Tongue (tissue), 3 donors: Measurements from ENCODE around the gene ZNF729. TPM values are rescaled to one million over a fixed set of nuclear protein-coding genes. Genes with fewer than 3 reads are reported as not detected.
"Not testable (repeated sequence)": the region's sequence is repeated elsewhere in the genome, so short reads cannot be mapped to it uniquely, and the experiment has no call there.

Source experiments
- DNase-seq: peaks from one replicate; pipeline ENCODE4 v3.0.0-alpha.2; 2015
- small RNA-seq: library from RNA; depleted of rRNA; stranded (forward); fragments of <200 nt; gene quantifications from one replicate; pipeline ENCODE3, GENCODE V24; 2014; ENCODE audit warnings: low replicate concordance
- total RNA-seq: library from RNA; depleted of rRNA; stranded (reverse); fragments of >200 nt; gene quantifications from one replicate; pipeline ENCODE4 v1.2.3, GENCODE V29; 2014

The ZNF729 gene
- 0.10 TPM for total RNA-seq

GRCh38 chr19:22286151-22286810 lies at the start of gene ZNF729:
TSS of gene ZNF729 (plus strand) at chr19:22286441. CDS start at chr19:22286526, 85 bp downstream.
- DNase-seq = peak; percentile 65

GRCh38 chr19:22256856-22257255 lies 29.4 kb upstream of the ZNF729 start:
- DNase-seq = no peak

- DNase-seq = no peak
These were observed 28.9 kb upstream of the ZNF729 start for GRCh38 chr19:22257381-22257780.

DNA sequence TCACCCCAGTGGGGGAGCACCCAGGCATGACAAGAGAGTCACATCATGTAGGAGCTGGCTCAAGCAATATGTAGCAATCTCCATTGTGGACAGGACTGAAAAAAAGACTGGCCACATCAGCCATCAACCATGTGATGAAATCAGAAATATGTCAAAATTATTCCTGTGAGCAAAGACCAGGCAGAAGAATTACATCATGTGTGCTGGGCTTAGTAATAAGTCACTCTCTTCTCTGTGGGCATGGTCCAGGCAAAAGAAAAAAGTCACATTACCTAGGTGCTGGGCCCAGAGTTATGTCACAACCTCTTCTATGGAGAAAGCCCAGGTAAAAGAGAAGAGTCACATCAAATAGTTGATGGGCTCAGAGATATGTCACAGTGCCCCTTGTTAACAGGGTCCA lies 28.3 kb upstream of the ZNF729 start:
- DNase-seq = no peak

GRCh38 chr19:22260499-22260898 lies 25.7 kb upstream of the ZNF729 start:
- DNase-seq = no peak

DNA sequence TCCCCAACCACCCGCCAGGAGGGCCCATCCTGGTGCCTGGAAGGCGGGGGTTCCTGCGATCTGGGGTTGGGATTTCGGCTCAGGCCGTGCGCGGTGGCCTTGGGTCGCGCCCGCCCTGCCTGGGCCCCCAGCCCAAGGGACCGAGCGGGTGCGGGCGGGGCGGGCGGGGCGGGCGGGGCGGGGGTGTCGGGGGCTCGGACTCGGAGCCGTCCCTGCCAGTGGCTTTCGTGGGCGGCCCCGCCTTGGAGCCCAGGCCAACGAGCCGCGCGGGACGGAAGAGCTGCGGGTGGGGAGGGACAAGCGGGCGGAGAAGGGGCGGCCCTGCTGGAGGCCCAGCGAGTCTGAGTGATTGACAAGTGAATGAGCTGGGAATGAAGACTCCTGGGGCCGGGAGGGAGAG lies 24.6 kb upstream of the ZNF729 start:
- DNase-seq = no peak

DNA sequence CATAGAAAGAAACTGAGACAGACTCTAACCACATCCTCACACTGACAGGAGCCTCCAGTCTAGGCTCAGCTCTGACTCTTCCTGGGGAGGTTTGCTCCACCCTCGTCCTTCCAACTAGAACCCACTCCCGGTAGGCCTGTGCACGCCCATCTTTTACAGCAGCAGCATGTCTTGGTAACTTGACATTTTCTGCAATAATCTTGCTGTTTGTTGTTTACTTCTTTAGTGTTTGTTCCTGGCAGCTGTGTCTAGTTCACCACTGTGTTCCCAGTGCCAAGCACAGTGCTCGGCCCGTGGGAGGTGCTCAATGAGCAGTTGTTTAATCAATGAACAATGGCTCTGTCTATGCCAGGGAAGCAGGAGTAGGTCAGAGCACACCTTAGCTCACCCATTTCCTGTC lies 23.1 kb upstream of the ZNF729 start:
- no peak for DNase-seq

DNA sequence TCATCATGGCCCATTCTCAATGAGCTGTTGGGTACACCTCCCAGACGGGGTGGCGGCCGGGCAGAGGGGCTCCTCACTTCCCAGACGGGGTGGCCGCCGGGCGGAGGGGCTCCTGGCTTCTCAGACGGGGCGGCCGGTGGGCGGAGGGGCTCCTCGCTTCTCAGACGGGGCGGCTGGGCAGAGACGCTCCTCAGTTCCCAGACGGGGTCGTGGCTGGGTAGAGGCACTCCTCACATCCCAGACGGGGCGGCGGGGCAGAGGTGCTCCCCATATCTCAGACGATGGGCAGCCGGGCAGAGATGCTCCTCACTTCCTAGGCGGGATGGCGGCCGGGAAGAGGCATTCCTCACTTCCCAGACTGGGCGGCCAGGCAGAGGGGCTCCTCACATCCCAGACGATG lies 35.3 kb downstream of the ZNF729 start:
- not testable (repeated sequence) for DNase-seq

DNA sequence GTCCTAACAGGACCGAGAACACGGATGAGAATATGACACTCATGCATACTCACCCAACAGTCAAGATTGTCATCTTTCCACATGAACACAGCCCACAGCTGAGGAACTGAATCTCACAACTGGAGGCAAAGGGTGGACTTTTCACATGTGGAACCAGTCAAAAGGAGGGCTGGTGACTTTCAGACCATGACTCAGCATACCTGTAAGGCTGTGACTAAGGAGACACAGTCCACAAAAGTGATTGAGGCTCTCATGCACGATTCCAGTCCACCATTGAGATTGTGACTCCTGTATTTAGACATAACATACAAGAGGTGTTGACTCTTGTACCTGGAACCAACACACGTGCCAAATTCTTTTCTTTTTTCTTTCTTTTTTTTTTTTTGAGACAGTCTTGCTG lies 40.0 kb downstream of the ZNF729 start:
- DNase-seq = no peak

GRCh38 chr19:22327321-22327720 lies 41.1 kb downstream of the ZNF729 start:
- no peak for DNase-seq

- no peak for DNase-seq
These were observed 45.3 kb downstream of the ZNF729 start for GRCh38 chr19:22331521-22331920.

GRCh38 chr19:22332924-22333323 lies 46.7 kb downstream of the ZNF729 start:
- no peak for DNase-seq

DNA sequence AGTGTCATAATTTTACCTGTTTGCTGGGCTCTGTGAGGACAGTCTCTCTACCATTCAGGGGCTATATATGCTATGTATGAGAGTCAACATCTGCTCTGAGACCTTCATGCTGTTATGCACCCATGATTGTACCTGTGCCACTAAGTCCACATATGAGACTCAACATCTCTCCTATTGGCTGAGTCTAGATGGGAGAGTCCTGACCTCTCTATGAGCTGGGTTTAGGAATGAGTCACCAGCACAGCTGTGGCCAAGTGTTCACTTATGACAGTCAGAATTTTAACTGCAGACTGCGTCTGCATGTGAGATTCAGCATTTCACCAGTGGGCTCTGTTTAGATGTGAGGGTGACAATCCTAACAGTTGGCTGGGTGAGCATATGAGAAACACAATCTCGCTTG lies 49.5 kb downstream of the ZNF729 start:
- DNase-seq = no peak

GRCh38 chr19:22354665-22355064 lies 68.4 kb downstream of the ZNF729 start:
- DNase-seq = no peak

Small RNA genes within 50 kb of the gene (small RNA-seq; reads per million reads assigned to genes)
- not detected for gene AC011494.1

Other genes starting within 250 kb of the ZNF729 start
- 1.6 TPM for gene ZNF257, start 234.0 kb upstream of the ZNF729 start, total RNA-seq
- gene ZNF676, start 89.5 kb upstream of the ZNF729 start, total RNA-seq = 0.92 TPM
- gene ZNF98, start 135.9 kb downstream of the ZNF729 start, total RNA-seq = 2.3 TPM